Stimulated activated CD8-positive, alpha-beta memory T cell treated with anti-CD3 and anti-CD28 coated beads, Interleukin-4, amount 100 ng/mL, for 1 hour (primary cell): Measurements from ENCODE around the gene GPR26.

Source experiments
- DNase-seq, 2 donors: peaks; one replicate each; pipeline ENCODE4 v3.0.0-alpha.2; 2020; ENCODE audit warnings: low read depth in 2 of 2, low spot score in 1 of 2

Gene GPR26, protein sequence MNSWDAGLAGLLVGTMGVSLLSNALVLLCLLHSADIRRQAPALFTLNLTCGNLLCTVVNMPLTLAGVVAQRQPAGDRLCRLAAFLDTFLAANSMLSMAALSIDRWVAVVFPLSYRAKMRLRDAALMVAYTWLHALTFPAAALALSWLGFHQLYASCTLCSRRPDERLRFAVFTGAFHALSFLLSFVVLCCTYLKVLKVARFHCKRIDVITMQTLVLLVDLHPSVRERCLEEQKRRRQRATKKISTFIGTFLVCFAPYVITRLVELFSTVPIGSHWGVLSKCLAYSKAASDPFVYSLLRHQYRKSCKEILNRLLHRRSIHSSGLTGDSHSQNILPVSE

GRCh38 chr10:123666318-123667236 lies at the start of gene GPR26:
Gene GPR26 (plus strand): TSS chr10:123666355. CDS start chr10:123666408, 53 bp downstream.
- no peak for DNase-seq

DNA sequence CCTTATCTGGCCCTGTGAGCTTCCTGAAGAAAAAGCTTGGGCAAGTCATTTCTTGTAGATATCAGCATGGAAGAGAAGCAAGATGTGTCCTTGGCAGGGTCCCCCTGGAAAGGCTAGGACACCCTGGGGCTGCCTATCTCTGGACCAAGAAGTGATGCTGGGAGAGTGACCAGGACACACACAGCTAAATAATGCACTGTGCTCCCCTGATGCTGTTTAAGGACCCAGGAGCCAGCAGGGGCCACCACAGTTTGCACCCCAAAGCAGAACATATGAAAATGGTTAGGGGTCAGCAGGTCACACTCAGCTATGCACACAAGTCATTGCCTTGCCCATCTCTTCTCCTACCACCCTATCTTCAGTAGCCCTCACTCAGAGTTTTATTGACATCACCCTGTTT lies 47.9 kb upstream of the GPR26 start:
- no peak for DNase-seq

DNA sequence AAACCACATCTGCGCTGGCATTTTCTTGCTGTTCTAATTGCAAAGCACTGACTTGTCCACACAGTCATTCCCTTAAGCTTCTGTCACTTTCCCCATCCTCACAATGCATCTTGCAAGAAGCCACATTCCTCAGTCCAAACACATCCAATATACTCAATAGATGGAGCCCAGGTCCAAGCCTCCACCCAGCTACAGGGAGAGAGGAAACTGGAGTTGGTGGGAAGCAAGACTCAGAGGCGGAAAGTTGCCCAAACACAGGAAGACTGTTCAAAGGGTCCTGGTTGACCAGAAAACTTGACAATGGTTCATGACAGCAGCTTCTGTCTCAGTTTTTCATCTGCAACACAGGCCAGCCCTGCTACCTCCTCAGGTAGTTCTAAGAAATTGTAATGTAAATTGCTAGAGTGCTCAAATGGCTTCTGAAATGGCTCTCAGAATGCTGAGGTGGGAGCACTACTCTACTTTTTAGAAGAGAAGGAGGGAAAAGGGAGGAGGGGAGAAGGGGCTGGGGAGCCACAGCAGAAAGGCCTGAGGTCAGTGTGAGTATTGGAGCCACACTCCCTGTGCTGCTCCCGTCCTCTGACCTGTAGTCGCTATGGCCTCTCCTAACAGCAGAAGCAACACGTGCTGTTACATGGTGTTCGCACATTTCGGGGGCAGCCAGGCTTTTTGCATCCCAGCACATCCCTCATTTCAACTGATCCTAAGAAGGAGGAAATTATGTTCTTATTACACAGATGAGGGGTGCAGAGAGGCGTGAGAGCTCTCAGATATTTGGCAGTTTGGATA lies 46.9 kb upstream of the GPR26 start:
- no peak for DNase-seq

- DNase-seq = no peak
These were observed 45.5 kb upstream of the GPR26 start for GRCh38 chr10:123620621-123621020.

- no peak for DNase-seq
These were observed 44.7 kb upstream of the GPR26 start for GRCh38 chr10:123621492-123621891.

DNA sequence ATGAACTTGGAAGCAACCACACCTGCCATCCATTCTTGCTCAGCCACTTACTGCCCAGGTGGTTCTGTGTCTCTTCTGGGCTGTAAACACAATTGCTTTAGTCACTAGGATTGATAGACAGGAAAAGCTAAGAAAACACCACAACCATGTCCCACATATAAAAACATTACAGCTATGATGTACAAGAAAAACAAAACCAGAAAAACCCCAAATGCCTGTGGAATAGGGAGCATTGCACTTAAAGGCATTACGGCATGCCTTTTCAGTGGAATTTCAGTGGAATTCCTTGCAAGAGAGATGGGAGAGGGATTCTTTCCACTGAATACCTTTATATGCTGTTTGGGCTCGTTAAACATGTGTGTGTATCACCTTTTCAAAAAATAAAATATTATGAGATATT lies 44.2 kb upstream of the GPR26 start:
- no peak for DNase-seq

DNA sequence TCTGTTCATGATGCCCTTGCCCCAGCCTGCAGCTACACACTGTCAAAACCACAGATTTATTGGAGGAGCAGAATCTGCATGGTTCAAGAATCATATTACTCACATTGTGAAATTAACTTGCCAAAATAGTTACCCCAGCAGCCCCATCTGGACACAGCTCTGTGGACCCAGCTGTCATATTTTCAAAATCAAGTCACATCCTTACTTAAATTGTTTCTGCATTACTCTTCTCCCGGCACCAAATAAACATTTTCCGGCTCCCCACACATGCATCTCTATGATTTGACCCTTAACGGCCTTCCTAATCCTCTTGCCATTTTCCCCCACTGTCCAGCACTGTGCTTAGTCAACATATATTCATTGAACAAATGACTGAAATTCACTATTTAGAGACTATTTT lies 43.8 kb upstream of the GPR26 start:
- DNase-seq = no peak

- no peak for DNase-seq
These were observed 42.1 kb upstream of the GPR26 start for GRCh38 chr10:123624086-123624485.

DNA sequence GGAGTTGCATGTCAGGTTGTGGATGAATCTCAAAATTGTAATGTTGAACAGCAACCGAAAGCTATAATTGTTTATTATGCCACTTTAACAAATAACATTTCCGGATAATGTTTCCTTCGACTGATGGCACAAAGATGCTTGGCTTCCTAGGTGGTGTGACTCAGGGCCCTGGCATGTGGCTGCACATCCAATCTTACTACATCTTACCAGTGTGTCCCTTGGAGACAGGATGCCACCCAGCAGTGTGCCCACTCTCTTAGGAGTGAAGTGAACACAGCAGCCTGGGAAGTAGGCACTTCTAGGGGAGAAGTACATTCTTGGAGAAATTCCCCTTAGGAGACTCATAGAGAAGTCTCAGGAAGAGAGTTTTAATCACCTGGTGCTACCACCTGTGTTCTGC lies 33.0 kb upstream of the GPR26 start:
- no peak for DNase-seq

DNA sequence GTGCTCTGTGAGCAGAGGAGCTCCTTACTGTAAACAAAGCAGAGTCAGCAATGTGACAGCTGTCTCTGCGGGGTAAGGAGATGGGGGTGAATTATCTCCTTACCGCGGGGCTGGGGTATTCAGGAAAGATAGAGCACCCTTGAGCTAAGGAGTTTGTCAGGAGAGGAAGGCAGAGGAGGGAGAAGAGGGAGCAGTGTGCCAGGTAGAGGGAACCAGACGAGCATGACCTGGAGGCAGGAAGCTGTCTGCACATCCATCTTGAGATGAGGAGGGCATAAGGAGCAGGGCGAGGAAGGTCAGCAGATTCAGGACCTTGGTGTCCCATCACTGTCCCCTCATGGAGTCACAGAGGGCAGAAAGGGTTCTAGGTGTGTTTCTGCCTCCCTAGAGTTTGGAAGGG lies 32.5 kb upstream of the GPR26 start:
- DNase-seq = no peak

DNA sequence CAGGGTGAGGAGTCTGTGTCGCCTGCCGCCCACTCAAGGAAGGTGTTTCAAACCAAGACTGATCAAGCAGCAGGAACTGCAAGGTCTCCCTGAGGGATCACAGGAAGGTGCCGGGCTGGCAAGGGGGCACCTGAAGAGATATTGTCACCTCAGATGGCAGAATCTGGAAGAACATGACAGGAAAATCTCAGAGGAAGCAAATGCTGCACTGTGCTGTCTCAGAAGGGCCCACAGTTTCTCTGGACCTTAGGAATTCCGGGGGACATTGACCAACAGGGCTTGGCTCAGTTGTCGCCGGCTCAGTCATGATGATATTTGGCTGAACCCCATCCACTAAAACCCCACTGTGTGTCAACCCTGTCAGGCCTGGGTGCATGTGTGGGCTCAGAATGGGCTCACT lies 31.9 kb upstream of the GPR26 start:
- DNase-seq = no peak

GRCh38 chr10:123635131-123635530 lies 31.0 kb upstream of the GPR26 start:
- DNase-seq = no peak

DNA sequence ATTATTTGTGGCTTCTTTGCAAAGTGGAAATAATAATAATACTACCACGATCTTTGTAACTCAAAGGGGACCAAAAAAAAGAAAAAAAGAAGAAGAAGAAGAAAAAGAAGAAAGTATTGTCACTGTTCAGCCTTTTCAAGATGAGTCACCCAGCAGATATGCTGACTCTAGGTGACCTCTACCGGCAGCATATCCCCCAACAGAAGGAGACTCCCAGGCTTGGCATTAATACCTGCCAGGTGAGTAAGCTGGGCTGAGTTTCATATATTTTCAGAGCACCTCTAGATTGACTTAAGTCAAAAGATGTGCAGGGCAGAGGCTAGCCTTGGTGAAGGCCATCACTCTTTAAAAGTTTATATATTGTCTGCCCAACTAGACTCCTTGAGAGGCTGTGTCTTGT lies 30.4 kb upstream of the GPR26 start:
- DNase-seq = no peak

DNA sequence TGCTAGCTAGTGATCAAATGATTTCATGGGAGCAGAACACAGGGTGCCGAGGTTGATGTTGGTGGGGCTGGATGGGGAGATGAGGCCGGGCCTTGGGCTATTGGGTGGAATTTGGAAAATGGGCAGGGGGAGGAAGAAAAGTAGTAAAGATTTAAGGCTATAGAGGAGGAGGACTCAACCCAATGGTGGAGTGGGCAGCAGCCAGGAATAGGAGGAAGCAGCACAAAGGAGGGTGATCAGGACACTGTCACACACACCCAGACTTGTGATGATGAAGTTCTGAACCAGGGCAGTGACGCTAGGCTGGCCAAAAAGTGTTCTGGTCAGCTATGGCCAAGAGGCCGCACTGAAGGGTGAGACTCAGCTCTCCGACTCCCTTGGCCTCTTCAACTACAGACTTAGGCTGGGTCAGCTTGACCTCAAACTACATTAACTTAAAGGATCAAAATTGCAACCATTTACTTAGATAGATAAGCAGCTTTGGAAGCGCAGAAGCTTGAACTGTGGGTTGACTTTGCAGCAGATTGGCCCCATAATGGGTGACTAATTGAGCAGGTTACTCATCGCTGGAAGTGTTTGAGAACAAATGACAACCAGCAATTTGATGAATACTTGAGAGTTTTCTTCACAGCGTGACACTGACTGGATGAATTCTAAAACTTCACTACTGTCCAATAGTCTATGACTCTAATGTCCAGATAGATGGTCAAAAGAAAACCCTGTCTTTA lies 29.4 kb upstream of the GPR26 start:
- DNase-seq = no peak

DNA sequence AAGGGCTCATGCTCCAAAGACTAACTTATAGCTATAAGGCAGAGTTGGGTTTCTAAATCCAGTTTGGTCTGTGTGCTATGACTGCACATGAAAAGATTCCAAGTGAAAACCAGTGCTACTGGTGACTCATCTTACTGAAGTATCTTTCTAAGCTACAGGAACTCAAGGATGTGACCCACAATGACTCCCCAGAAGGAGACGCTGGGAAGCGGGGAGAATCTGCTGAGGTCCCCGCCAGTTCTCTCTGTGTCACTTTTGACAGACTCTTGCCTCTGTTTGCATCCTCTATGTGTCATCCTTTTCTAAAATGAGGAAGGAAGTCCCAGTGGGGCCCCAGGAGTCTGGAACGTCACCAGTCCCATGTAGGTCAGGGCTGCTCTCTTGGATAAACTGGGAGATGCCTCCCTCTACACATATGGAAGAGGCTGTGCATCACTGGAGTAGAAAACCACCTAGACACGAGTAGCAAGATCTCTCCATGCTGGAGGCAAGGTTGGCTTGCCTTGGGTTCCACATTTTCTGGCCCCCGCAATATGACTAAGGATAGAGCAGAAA lies 28.8 kb upstream of the GPR26 start:
- DNase-seq = no peak

DNA sequence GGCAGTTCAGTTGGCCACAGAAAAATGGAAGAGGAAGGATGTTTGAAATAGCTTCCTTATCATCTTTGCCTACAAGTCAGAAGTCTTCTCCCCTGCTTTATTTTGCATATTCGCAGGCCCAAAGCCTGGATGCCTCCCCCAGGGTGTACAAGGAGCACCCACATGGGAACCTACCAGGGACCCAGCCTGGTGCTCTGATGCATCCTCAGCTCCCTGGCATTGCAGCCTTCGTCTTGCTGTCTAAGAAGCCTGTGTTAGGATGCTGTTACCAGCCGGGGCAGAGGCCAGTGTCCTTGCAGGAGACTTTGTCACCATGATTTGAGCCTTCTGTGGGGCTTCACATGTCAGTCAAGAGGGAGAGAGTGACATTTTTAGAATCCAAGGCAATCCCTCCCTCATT lies 27.0 kb upstream of the GPR26 start:
- DNase-seq = no peak

GRCh38 chr10:123640016-123640535 lies 26.1 kb upstream of the GPR26 start:
- no peak for DNase-seq

GRCh38 chr10:123642293-123642692 lies 23.9 kb upstream of the GPR26 start:
- DNase-seq = no peak

- DNase-seq = no peak
These were observed 23.5 kb upstream of the GPR26 start for GRCh38 chr10:123642697-123643096.

DNA sequence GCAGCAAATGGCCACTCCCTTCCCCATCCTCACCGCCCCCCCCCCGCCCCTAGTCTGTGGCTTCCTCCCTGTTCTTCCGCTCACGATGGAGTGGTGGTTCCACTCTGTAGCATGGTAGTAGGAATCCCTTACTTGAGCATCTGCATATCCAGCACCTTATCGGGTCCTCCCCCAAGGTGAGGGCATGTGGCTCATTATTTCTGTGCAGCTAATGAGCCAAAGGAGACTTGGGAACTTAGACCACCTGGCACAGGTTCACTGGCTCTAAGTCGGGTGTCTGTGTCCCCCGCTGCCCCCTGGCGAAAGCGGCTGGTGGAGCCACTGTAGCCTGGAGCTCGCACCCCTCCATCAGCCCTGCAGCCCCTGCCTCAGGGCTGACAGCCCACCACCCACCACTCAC lies 22.8 kb upstream of the GPR26 start:
- no peak for DNase-seq
